Measurements from ENCODE around the gene FBXO15. TPM values are rescaled to one million over a fixed set of nuclear protein-coding genes. Genes with fewer than 3 reads are reported as not detected.

Gene FBXO15
- total and polyA plus RNA-seq, 2 of the 13 experiments (the other 11 are each of a cell fraction or from before 2014, with no cell fraction given): 0.09 to 0.12 TPM

GRCh38 chr18:74178884-74179283 is 31.2 kb upstream of the FBXO15 start:
- no peak for FAIRE-seq
- no peak for DNase-seq (ENCODE audit: low spot score)
- ATAC-seq: no peak
- Histone ChIP-seq H3K9me3 (ENCODE audit: low read length) (no peaks in the 10 kb centered on the region), H3K36me3 (replicated peaks in 1 of 2; ENCODE audit: control insufficient read depth in 1 of 2, insufficient read depth in 2 of 2, low read length in 2 of 2) (no peaks in the 10 kb centered on the region), H3K27me3 (ENCODE audit: control insufficient read depth in 1 of 2, insufficient read depth in 2 of 2, low read length in 2 of 2) (peaks cover 4 to 68% of the 10 kb centered on the region in 2 experiments; a peak in 4 of 5 replicates), H4K20me1 (ENCODE audit: insufficient read depth, low read length) (no peaks in the 10 kb centered on the region), H3K4me2 (ENCODE audit: low read depth, low read length) (no peak overlapping the region), H3K4me3 (replicated peaks in 1 of 3; ENCODE audit: insufficient read depth in 1 of 3, low read depth in 2 of 3, low read length in 3 of 3) (no peak overlapping the region), H2AFZ (ENCODE audit: low read length) (no peak overlapping the region), H3K79me2 (ENCODE audit: insufficient read depth, low read length) (no peaks in the 10 kb centered on the region), H3K27ac (ENCODE audit: extremely low read length, insufficient read depth, low read length) (no peak overlapping the region), H3K4me1 (ENCODE audit: insufficient read depth, low read length) (peaks cover 6% of the 10 kb centered on the region; the same call in 1 of the 2 replicates), H3K9ac (ENCODE audit: insufficient read depth, low read depth, low read length) (no peak overlapping the region)
- 0% methylated on average over 1 of the region's 1 CpG for WGBS (ENCODE audit: low lambda C conversion rate)
- BruUV-seq (replicated peaks): no TSS peak
- in situ Hi-C loops (cut with HindIII; ENCODE audit: extremely low pct_ligation_motif_present, low pct_unique_long_range_greater_than_20kb): loop anchor here (25.0 kb wide), 1 partner anchor 308 kb away; the partner anchor contains the start of gene CNDP2
- ChIA-PET CTCF (ENCODE audit: low intra/inter-chr PET ratio, low total read pairs) (no interaction called here), POLR2A (no interaction called here)
- TF ChIP-seq CBFB (CRISPR knock-in tag; IDR thresholded peaks at IDR 0.05) (no peak), ZNF749 (CRISPR knock-in tag; IDR thresholded peaks at IDR 0.05; ENCODE audit: borderline replicate concordance) (no peak), MAFF (IDR thresholded peaks at IDR 0.05; ENCODE audit: low read depth, low read length) (no peak), PITX1 (CRISPR knock-in tag; IDR thresholded peaks at IDR 0.05) (no peak)
- intact Hi-C loops (cut with micrococcal nuclease; ENCODE audit: unreplicated experiment): no loop called here

DNA sequence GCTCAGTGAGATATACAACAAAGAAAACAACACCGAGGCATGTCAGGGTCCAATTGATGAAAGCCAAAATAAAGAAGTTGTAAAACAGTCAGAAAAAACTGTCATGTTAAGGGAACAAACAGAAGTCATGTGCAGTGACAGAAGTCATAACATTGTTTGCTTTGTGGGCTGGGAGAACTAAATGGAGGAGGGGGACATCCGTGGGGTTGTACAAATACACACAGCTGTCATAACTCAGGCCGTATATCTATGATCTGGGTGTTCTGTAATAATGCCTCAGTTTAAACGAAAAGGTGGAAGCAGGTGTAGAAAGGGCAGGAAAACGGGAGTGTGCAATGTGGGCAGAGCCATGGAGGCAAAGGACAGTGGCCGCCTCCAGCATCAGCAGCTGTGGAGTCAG is 28.0 kb upstream of the FBXO15 start:
- H3K4me2 ChIP-seq (ENCODE audit: low read depth, low read length): no peak overlapping the region
- H3K9ac ChIP-seq (ENCODE audit: insufficient read depth, low read depth, low read length): no peak overlapping the region
- POLR2A ChIA-PET: no interaction called here
- TF ChIP-seq ELF1 (CRISPR knock-in tag; IDR thresholded peaks at IDR 0.05): no peak
- no peaks in the 10 kb centered on the region for H3K9me3 ChIP-seq (ENCODE audit: low read length)
- WGBS (ENCODE audit: low lambda C conversion rate): 1% methylated on average over 6 of the region's 6 CpGs
- H3K27me3 ChIP-seq (ENCODE audit: control insufficient read depth in 1 of 2, insufficient read depth in 2 of 2, low read length in 2 of 2): peaks cover 6 to 71% of the 10 kb centered on the region in 2 experiments; a peak in 4 of 5 replicates
- DNase-seq (ENCODE audit: low spot score) (no peak), ATAC-seq (no peak), FAIRE-seq (no peak)
- no peak overlapping the region for H3K27ac ChIP-seq (ENCODE audit: extremely low read length, insufficient read depth, low read length)
- no peaks in the 10 kb centered on the region for H4K20me1 ChIP-seq (ENCODE audit: insufficient read depth, low read length)
- CTCF ChIA-PET (ENCODE audit: low intra/inter-chr PET ratio, low total read pairs): no interaction called here
- peaks cover 25% of the 10 kb centered on the region for H3K4me1 ChIP-seq (ENCODE audit: insufficient read depth, low read length)
- H3K36me3 ChIP-seq (replicated peaks in 1 of 2; ENCODE audit: control insufficient read depth in 1 of 2, insufficient read depth in 2 of 2, low read length in 2 of 2): no peaks in the 10 kb centered on the region
- in situ Hi-C loops (cut with HindIII; ENCODE audit: extremely low pct_ligation_motif_present, low pct_unique_long_range_greater_than_20kb): loop anchor here (25.0 kb wide), 1 partner anchor 312 kb away; the partner anchor contains the start of gene CNDP2
- H3K4me3 ChIP-seq (replicated peaks in 1 of 3; ENCODE audit: insufficient read depth in 1 of 3, low read depth in 2 of 3, low read length in 3 of 3): no peak overlapping the region
- H3K79me2 ChIP-seq (ENCODE audit: insufficient read depth, low read length): no peaks in the 10 kb centered on the region
- H2AFZ ChIP-seq (ENCODE audit: low read length): no peak overlapping the region
- BruUV-seq (replicated peaks): no TSS peak
- intact Hi-C loops (cut with micrococcal nuclease; ENCODE audit: unreplicated experiment): no loop called here
